Activated T-helper 1 cell treated with anti-CD3 and anti-CD28 coated beads, Interleukin-2, amount 50 U/mL, for 16 hours (primary cell): Measurements from ENCODE around the gene NAPEPLD.
"Not testable (repeated sequence)": the region's sequence is repeated elsewhere in the genome, so short reads cannot be mapped to it uniquely, and the experiment has no call there.

Source experiments
- DNase-seq, 2 donors: peaks; one replicate each; pipeline ENCODE4 v3.0.0-alpha.2; 2020; ENCODE audit warnings: low read depth in 1 of 2, low spot score in 1 of 2

NAPEPLD gene

DNA sequence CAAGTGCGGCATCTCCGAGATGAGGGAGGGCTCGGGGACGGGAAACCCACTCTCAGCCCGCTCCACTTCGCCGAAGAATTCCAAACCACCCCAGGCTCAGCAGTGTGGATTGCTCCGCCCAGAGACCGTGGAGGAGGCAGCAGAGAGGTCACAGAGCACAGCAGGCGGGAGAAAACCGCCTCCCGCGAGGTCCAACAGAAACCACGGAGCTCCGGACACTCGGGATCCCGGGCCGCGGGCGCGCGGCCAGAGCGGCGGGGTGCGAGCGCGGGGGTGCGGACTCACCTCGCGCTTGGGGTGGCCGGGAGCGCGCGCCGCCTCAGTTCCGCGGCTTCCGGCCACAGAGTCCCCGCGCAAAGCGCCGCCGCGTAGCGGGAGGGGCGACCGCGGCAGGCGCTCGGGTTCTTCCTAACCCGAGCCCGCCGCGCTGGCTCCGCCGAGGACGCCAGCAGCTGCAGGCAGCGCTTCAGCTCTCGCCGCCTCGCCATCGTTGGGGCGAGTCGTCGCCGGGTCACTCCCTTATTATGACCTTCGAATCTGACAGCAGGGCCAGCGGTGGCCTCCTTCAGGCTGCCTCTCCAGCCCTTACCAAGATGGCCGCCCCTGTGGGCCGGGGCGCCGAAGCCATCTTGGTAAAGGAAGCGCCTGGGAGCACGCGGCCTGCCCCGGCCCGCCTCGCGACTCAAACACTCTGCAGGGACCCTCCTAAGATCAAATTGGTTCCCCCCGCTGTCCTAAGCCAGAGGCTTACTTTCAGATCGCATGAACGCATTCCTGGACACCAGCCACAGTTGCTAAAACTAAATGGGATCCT is at the start of gene NAPEPLD:
NAPEPLD (minus strand) TSS at position 106 of the 814 bp plus-strand sequence. CDS start 20,323 bp downstream, outside the sequence.
- DNase-seq = peak; percentile 35 to 53

DNA sequence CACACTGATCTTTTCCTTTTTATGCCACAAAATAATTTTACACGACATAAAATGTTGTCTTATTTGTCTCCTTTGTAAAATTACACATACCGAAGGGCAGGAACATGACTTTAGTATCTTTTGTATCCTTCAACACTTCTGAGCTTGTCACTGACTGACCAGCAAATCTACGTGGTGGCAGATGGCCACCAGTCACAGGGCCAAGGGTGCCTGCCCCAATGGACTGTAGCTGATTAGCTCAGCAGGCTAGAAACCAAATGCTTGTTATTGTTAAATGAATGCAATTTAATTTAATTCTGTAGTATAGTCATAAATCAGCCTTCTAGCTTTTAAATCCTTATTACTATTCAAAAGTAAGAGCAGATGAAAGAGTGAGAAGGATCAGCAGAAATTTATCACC is 49.2 kb upstream of the NAPEPLD start:
- DNase-seq = not testable (repeated sequence)

DNA sequence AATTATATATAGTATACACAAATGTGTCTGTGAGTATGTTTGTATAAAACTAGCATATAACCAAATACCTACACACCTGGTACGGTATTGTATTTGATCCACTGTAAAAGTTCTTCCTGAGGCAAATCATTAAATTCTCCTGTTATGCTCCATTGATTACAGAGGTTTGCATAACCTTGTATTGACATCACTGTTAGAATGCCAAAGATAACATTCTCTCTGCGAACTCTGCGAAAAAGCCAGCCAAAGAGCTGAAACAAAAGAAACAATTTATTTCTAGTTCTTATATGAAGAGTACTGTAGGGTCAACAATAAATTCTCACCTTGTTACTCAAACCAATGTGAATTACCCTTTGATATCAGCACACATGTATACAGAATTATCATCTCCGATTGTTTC is 46.5 kb upstream of the NAPEPLD start:
- not testable (repeated sequence) for DNase-seq

DNA sequence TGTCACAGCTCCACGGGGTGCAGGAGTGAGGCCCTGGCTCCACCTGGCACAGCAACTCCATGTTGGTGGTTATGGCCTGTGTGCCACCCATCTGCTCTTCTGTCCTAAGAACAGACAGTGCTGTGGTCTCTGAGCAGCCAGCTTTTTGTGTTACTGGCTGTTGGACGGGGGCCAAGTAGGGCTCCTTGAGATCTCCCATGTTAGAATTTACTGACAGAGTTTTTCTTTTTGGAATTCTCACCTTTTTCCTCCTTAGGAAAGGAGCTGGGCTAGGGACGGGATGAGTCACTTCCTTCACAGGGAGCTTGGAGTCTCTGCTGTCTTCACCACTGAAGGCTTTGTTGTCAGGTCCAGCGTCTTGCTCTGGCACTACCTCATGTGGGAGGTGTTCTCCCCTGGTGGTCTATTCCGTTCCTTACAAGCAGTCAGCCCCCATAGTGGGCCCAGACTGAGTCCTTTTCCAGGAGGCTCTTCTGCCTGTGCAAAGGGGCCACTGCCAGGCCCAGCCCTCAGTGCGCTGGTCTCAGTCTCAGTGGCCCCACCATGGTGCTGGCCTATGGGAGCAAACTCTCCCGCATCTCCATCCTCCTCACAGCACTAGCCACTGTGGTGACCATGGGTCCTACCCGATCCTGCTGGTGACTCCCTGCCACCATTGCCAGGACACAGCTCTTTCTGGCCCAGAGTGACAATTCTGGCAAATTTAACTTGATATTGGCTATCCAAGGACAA is 23.7 kb upstream of the NAPEPLD start:
- DNase-seq = not testable (repeated sequence)

DNA sequence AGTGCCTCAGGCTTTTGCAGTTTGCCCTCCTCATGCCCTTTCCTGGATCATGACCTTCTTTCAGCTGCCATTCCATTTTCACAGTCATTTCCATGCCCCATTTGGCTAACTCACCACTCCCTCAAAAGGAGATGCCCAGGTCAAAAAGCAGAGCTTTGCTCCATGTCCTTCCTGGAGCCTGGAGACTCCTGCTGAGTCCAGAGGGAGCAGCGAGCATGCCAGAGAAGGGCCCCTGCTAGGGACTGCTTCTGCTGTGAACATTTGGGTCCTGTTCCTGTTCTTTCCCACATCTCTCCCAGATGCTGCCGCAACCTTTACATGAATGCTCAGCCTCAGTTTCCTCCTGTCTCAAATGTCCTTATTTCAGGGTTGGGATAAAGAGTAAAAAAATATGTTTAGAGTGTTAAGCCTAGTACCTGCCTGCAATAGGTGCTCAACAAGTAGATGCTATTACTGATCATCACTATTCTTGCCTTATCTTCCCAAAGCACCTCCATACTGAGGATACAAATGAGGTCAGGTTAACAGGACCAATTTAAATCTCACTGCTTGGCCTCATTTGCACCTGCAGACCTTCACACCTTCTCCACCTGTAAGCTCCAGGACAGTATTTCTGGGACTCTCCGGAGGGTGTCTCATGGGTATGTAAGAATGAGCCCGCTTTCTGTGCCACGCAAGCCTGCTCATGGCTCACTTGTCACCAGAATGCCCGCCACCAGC is 23.0 kb upstream of the NAPEPLD start:
- DNase-seq = not testable (repeated sequence)

DNA sequence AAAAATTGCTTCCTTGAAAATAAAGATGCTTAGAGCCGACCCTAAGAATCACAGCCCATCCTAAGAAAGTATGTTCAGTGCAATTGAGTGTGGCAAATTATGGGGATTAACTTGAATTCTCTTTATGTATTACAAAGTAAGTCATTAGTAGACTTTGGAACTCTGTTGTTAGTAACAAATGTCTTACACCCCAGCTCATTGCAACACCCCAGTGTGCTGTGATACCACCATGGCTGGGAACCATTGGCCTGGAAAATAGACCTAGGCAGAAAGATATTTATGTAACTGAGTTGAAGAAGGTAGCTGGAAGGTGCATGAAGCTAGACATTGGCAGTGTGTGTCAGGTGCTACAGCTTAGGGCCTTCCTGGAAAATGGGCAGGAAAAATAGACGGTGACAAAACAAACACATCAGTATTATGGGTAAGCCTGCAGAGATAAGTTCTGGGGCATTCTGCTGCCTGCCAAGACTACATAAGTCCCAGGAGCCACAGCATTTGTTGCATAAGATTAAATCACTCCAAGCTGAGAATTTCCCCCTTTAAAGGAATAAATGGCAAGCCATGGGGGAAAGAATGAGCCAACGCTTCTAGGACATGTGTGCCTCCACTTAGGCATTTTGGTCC is 18.1 kb upstream of the NAPEPLD start:
- not testable (repeated sequence) for DNase-seq

DNA sequence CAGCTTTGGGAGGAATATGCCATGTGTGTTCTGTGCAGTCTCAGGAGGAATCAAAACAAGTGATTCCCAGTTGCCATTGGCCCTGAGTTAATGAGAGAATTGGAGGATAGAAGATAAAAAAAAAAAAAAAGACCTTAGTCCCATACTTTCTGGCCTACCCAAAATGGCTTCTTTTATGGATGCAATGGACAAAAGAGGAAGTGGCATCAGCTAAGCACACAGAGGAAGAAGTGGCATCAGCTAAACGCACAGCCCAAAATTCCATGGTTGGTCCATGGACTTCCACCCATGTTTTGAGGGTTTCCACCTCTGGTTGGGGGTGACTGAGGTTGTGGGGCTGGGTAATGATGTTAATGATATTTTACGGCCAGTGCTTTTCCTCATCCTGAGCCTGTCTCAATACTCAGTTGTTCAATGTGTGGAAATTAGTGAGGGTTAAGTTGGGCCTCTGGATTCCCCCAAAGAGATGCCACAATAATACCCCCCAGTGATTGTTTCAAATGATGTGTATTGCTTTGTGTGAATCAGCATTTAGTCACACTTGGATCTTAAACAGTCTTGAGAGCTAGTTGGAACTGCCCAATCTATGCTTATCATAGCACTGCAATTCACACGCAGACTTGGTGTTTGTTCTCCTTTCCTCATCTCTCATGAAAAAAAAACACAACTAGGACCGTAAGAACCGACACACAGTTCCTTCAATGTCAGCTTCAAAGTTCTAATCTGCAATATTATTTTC is 14.4 kb upstream of the NAPEPLD start:
- not testable (repeated sequence) for DNase-seq

DNA sequence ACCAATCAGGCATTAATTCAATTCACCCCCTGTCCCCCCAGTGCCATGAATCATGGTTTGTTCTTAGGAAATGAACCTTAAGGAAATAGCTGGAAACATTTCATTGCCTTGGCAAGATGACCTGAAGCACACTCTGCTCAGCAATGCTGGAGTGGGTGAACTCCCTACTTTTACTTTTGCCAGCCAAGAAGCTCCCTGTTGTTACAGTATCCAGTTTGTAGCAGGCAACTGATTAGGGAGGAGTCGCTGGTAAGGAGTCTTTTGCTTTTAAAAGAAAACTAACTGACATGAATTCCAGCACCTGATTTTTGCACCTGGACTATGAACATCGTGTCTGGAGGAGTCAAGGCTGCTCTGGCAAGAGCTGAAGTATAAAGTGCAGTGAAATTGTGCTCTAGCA is 13.7 kb upstream of the NAPEPLD start:
- not testable (repeated sequence) for DNase-seq

DNA sequence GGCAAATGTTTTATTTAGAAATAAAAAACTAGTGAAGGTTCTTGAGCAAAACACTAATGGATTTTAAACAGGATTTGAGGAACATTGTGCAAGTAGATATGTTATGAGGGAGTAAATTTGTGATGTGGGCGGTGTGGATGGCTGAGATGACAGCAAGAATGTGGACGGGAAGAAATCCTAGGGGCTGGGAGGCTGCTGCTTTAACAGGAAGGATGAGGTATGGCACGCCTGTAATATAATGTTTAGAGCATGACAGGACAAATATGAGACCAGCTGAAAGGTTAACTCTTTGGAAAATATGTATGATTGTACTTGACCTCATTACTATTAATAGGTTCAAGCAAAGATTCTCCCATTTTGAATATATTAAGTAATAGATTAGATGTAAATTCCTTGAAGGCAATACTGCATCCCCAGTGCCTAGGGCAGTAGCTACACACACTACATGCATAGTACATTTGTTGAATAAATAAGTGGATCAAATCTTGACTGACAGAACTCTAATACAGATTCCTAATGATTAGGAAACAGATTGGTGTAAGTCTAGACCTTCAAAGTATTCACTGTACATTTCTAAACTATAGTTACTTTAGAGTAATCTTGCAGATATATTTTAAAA is 13.2 kb upstream of the NAPEPLD start:
- not testable (repeated sequence) for DNase-seq

DNA sequence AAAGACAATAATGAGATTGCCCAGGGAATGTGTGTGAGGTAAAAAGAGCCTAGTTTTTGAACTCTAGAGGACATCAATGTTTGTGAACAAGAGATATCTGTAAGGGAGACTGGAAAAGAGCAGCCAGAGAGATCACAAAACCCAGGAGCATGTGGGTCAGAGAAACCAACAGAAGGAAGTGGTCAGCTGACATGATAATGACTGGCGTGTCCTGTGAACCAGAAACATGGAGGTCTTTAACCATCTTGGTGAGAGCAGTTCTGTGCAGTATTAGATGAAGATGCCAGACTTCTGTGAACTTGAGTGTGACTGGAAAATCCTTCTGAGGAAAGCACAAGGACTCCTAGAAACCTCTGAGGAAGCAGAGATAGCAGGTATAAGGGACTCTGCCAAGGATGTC is 10.2 kb upstream of the NAPEPLD start:
- DNase-seq = not testable (repeated sequence)

DNA sequence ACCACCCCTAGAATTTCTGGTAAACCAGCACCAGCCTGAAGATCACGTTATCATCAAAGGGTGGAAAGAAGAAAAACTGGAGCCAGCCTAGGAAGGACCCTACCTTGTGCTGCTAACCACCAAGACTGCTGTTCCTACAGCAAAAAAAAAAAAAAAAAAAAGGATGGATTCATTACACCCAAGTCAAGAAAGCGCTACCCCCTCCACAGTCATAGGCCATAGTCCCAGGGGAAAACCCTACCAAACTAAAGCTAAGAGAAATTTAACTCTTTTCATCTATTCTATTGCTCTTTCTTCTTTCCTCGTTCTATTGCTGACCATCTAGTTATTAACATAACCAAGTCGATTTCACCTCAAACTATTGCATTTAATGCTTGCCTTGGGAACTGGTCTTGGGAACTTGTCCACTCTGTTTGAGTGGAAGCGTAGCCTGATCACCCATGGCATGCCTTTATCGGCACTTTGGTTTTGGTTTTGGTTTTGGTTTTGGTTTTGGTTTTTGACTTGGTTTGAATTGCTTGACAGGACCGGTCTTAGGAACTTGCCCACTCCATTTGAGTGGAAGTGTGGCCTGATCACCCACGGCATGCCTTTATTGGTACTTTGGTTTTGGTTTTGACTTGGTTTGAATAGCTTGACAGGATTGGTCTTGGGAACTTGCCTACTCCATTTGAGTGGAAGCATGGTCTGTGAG is 6.6 kb upstream of the NAPEPLD start:
- not testable (repeated sequence) for DNase-seq

DNA sequence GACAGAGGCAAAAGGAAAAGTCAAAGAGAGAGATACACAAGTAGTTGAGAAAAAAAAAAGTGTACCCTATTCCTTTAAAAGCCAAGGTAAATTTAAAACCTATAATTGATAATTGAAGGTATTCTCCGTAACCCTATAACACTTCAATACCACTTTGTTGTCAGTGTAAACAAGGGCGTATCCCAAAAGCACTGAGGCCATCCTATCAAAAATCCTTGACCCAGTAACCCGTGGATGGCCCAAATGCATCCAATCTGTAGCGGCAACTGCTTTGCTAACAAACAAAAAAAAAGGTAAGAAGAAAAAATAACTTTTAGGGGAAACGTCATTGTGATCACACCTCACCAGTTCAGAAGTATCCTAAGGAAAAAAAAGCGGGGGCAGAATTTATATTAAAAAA is 5.1 kb upstream of the NAPEPLD start:
- DNase-seq = no peak

DNA sequence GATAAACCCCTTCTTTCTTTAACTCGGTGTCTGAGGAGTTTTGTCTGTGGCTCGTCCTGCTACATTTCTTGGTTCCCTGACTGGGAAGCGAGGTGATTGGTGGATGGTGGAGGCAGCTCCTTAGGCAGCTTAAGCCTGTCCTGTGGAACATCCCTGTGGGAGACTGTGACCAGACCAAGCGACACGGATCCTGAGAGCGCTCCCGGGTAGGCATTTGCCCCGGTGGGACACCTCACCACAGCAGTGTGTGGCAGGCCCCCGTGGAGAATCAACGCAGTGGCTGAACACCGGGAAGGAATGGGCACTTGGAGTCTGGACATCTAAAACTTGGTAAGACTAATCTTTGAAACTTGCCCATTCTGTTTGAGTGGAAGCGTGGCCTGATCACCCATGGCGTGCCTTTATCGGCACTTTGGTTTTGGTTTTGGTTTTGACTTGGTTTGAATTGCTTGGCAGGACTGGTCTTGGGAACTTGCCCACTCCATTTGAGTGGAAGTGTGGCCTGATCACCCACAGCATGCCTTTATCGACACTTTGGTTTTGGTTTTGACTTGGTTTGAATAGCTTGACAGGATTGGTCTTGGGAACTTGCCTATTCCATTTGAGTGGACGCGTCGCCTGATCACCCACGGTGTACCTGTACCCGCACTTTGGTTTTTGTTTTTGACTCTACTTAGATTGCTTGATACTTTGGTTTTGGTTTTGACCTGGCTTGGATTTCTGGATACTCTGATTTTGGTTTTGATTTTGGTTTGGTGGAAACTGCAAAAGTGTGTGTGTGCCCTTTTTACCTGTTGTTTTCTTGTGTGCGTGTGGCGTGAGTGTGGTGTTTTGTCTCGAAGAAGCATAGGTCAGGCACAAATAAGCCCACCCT is 4.1 kb upstream of the NAPEPLD start:
- DNase-seq = not testable (repeated sequence)

DNA sequence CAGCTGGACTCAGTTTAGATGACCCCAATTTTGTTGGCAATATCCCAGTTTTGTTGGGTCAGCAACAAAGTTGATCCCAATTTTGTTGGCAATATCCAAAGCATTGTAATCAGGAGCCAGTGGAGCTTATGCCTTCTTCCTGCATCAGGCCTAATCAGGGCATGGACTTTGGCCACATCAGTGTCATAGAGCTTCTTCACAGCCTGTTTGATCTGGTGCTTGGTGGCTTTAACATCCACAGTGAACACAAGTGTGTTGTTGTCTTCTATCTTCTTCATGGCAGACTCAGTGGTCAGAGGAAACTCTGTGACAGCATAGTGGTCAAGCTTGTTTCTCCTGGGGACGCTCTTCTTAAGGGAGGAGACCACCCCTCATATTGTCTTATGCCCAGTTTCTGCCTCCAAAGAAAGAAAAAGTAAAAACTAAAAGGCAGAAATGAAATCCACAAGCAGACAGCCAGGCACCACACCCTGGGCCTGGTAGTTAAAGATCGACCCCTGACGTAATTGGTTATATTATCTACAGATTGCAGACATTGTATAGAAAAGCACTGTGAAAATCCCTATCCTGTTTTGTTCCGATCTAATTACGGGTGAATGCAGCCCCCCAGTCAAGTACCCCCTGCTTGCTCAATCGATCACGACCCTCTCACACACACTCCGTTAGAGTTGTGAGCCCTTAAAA is 3.2 kb upstream of the NAPEPLD start:
- not testable (repeated sequence) for DNase-seq

DNA sequence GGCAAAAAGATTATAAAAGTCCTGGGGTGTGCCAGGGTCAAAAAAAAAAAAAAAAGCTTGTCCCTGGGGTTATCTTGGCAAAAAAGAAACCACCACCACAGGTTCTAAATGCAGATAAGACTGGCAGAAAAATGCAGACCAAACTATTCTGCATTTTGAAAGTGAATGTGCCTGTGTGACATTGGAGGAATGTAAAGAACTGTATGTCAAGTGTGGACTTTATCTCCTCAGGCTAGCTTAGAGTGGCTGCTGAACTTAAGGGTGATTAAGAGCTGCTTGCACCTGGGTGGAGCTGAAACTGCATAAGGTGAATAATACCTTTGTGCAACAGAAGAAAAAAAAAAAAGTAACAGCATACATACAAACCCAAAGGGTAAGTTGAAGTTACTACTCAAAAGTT is 1.3 kb upstream of the NAPEPLD start:
- DNase-seq = no peak

DNA sequence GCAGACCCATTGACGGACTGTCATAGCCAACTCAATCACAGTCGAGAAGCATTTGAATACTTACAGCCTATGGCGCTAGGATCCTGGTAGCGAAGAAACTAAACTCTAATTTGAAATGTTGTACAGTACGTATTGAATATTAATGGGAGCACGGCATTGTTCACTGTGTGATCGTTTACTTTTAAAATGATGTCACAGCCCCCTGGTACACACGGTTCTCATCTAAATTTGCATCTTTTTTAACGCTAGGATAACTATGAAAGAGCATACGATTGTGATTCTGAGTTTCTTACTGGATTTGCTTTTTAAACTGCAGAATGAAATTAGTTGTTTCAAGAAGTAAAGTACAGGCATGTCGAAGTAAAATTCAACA is 895 bp upstream of the NAPEPLD start:
- DNase-seq = no peak

DNA sequence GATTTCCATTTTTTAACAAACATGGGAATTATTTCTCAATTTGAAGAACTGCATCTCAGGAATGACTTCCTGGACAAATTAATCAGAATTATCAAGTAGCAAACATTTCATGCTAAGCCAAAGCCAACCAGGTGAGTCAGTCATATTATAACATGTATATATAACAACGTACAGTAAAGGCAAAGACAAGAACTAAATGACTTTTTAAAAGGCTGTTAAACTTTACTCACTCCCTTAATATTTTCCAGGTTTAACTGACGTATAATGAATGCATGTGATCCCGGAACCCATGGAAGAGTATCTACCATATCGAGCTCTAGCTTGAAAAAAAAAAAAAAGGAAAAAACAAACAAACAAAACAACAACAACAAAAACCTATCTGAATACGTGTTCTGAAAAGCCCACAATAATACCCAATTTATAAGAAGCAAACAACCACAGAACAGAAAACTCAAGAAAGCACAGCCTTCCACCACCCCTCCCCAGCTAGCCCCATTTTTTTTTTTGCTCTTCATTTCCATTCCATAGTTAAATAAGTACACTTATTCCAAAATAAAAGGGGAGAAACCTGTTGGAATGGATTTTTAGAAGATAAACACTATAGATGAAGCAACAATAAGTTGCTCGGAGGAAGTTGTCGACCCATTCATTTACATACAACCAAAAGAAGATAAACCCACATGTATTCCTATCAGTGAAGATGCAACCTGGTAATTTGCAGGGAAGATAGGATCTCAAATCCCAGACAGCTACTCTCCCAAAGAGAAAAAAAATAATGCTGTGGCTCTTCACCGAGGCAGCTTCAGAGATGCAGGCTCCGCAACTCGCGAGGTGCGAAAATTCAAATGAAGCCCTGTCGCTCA is 537 bp downstream of the NAPEPLD start:
- DNase-seq = no peak
